GM21825 (cell line): ENCODE data around the gene ENTHD1.
"Not testable (repeated sequence)": the region's sequence is repeated elsewhere in the genome, so short reads cannot be mapped to it uniquely, and the experiment has no call there.

Experiments
- ATAC-seq: cut with Tn5 transposase; IDR thresholded peaks from one replicate; pipeline ENCODE4 v1.9.1; 2021; ENCODE audit warnings: mild to moderate bottlenecking, moderate library complexity; ENCODE audit not compliant: unreplicated experiment

Gene ENTHD1

GRCh38 chr22:39900306-39901227, 7.0 kb upstream of the ENTHD1 start, which contains the start of gene GRAP2:
Gene GRAP2 (plus strand): TSS chr22:39901084. CDS start chr22:39947107, 46,023 bp downstream.
- ATAC-seq: peak; percentile 59

DNA sequence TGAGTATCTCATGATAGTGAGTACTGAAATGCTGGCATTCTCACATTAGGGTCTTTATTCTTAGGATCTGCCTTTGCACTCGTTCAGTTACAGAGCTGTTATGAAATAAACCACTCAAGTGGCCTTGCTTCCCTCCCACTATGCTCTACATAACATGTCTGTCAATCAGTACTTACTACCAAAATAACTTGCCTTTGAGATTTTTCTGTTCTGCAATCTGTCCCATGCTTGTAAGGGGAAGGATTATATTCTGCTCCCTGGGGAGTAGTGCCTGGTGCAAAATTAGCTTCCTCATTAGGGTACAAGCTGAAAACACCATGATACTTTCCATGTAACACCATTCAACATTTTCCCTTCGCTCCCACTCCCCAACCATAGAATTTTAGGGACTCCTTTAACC, 5.4 kb upstream of the ENTHD1 start:
- peak; percentile 53 for ATAC-seq

DNA sequence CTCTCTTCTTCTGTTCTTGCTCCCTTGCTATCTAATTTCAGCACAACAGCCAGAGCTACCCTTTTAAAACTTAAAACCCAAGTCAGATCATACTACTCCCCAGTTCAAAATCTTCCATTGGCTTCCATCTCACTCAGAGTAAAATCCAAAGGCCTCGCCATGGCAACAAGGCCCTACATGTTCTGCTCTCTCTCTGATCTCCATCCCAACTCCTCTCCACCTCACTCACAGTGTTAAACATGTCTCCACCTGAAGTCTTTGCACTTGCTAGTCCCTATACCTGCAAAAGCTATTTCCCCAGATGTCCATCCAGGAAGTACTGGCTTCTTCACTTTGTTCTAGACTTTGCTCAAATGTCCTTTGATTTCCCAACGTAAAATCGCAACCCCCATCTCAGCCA, 4.3 kb upstream of the ENTHD1 start:
- ATAC-seq: no peak

DNA sequence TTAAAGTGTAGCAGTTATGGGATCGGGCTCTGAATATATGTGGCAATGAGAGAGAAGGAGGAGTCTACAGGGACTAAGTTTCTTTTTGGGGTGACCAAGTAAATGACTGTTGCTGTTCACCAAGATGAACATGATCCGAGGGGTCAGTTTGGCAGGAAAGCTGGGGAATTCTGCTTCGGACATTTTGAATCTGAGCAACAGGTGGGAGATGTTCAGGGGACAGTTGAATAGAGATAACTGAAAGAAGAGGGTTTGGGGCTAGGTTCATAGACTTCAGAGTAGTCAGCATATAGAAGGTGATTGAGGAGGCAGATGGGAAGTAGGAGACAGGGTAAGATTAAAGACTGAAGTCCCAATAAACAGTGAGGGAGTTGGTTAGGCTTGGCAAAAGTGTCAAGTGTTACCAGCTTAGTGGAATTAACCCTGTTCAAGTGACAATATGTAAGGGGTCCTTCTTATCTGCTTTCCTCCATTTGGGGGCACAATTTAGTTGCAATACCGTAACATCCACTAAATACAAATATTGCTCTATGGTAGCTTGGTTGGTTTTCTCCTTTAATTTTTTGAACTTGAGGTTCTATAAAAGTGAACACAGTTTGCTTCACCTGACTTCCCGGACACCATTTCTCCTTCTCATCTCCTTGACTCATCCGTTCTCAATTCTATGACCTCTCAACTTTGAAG, 2.9 kb upstream of the ENTHD1 start:
- ATAC-seq: no peak

GRCh38 chr22:39895682-39896081, 2.1 kb upstream of the ENTHD1 start:
- ATAC-seq: no peak

DNA sequence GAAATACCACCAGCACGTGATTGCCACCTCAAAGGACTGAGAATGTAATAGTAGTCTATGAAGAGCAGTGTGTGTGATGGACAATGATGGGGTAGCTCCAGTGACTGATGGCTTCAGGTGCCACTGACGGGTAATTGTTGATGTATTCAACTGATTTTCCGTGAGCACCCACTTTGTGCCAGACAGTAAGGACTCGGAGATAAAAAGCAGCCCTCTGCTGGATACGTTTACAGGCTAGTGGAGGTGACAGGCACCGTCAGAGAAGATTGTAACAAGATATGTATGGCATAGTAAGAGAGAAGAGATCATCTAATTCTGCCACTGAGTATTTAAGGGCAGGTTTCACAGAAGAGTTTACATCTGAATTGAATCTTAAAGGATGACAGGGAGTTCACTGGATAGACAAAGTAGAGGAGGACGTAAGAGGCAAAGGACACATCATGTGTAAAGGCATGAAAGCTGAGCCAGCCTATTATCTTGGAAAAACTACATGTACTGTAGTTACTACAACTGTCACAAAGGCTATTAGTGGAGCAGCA, 1.1 kb upstream of the ENTHD1 start:
- no peak for ATAC-seq

DNA sequence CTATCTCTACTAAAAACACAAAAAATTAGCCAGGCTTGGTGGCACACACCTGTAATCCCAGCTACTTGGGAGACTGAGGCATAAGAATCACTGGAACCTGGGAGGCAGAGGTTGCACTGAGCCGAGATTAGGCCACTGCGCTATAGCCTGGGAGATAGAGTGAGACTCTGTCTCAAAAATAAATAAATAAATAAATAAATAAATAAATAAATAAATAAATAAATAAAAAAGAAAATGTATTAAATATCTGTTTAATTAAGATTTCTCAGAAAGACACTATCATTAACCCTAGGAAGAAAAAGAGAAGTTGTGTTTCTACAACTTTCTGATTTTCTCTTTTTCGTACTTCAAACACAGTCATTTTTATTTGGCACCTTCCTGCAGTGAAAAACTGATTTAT, 3.6 kb downstream of the ENTHD1 start:
- ATAC-seq: not testable (repeated sequence)

- no peak for ATAC-seq
Observed at GRCh38 chr22:39883057-39883456, 10.5 kb downstream of the ENTHD1 start.

DNA sequence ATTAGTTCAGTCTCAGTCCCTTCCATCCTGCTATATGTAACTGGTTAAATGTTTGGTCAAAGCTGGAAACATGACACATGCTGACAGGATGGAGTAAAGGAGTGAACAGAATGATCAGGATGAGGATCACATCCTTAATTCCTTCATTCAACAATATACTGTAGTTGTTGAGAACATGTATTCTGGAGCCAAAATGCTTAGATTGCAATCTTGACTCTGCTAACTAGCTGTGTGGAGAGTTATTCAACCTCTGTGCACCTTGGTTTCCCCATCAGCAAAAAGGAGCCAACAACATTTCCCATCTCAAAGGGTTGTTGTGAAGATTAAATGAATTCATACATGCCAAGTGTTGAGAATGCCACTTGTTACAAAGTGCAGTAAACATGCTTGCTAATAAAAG, 12.8 kb downstream of the ENTHD1 start:
- no peak for ATAC-seq

DNA sequence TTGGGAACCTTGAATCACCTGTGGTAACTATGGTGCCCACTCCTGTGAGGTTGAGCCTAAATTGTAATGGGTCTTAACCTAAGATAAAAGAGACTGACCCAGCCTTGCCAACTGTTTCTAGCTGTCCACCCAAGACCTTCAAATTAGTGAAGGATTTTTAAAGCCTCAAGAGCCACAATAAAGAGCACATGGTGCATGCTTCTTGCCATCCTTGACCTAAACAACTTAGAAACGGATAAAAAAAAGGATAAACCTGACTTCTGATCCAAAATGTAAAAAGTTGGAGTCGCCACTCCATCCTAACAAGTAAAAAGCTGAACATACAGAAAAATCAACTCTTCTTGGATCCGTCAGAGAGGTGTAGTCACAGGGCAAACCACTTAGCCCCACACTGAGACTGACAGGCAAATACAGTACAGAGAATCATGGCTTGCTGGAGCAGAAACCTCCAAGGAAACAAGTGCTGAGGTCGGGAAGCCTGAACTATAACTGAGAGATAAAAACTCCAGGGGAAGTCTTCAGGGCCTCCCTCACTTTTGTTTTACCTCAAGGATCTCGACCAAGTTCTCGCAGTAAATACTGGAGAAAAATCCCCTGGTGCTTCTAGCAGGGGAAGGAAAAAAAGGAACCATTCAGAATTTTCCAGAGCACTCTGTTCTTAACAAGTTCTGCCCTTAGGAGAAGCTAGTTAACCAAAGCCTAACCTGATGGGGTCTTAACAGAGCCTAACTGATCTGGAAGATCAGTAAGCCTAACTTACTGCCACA, 16.3 kb downstream of the ENTHD1 start:
- no peak for ATAC-seq

GRCh38 chr22:39875176-39875885, 18.2 kb downstream of the ENTHD1 start:
- not testable (repeated sequence) for ATAC-seq

DNA sequence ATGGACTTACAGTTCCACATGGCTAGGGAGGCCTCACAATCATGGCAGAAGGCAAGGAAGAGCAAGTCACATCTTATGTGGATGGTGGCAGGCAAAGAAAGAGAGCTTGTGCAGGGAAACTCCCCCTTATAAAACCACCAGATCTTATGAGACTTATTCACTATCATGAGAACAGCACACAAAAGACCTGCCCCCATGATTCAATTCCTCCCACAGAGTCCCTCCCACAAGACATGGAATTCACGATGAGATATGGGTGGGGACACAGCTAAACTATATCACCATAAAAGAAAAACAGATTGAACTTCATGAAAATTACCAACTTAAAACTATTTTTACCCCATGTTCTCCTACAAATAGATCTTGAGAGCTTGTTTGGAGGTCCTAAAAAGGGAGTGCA, 19.6 kb downstream of the ENTHD1 start:
- ATAC-seq: no peak

- ATAC-seq: no peak
Observed at GRCh38 chr22:39872548-39872947, 21.0 kb downstream of the ENTHD1 start.

GRCh38 chr22:39871008-39871798, 22.4 kb downstream of the ENTHD1 start:
- ATAC-seq: no peak

DNA sequence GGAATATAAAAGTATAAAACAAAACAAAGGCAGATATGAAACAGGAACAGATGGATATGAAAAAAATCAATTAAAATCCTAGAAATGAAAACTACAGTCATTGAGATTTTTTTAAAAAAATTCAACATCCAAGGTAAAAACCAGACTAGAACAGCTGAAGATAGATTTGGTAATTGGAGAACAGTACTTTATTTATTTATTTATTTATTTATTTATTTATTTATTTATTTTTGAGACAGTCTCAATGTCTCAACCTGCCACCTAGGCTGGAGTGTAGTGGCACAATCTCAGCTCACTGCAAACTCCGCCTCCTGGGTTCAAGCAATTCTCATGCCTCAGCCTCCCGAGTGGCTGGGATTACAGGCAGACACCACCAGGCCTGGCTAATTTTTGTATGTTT, 23.8 kb downstream of the ENTHD1 start:
- not testable (repeated sequence) for ATAC-seq

DNA sequence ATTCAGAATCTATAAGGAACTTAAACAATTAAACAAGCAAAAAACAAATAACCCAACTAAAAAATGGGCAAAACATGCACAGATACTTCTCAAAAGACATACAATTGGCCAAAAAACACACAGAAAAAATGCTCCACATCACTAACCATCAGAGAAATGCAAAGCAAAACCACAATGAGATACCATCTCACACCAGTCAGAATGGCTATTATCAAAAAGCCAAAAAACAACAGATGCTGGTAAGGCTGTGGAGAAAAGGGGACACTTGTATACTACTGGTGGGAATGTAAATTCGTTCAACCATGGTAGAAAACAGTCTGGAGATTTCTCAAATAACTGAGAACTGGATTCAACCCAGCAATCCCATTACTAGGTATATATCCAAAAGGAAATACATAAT, 24.8 kb downstream of the ENTHD1 start:
- no peak for ATAC-seq

GRCh38 chr22:39859903-39860588, 33.5 kb downstream of the ENTHD1 start:
- no peak for ATAC-seq

DNA sequence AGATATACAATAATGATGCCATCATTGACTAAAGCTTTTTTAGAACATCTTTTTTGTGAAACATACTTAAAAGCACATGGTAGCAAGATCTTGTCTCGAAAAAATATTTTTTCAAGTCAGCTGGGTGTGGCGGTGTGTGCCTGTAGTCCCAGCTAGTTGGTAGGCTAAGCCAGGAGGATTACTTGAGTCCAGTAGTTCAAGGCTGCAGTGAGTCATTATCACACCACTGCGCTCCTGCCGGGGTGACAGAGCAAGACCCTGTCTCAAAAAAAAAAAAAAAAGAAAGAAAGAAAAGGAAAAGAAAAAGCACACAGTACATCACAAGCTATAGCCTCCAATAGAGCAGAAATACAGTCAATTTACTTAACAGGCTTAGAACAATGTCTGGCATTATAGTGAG, 37.0 kb downstream of the ENTHD1 start:
- no peak for ATAC-seq

DNA sequence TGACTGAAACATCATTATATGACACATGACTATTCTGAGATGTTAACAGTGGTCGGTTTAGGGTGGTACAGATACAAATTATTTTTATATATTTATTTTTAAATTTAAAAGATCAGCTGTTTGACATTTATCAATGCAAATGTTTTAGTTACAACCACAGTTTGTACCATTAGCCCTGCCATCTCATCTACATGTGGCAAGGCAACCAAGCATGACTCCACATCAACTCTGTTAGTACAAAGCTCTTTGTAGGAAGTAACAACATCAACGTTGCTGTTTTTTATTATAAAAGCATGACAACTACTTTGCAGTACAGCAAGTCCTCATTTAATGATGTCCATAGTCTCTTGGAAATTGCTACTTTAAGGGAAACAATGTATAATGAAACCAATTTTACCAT, 40.8 kb downstream of the ENTHD1 start:
- no peak for ATAC-seq
